Esophagus squamous epithelium (tissue), 5 donors: ENCODE measurements around the gene PLXNB3. TPM values are rescaled to one million over a fixed set of nuclear protein-coding genes. Genes with fewer than 3 reads are reported as not detected.

ENCODE experiments used
- DNase-seq: peaks from one replicate; lab custom pipeline; 2025; lab: John Stamatoyannopoulos, UW
- H3K27ac ChIP-seq, 4 donors: fragments of 200-600 bp; sonication (generic); one replicate each; pipeline ENCODE4 v1.5.1; 2016 to 2019; ENCODE audit warnings: mild to moderate bottlenecking in 1 of 4
- H3K27me3 ChIP-seq, 4 donors: fragments of 200-600 bp; sonication (generic); 1 replicate in 3 of 4; 2 replicates in 1 of 4; pipeline versions ENCODE4 v1.5.1 to v1.6.0; 2017 to 2021; ENCODE audit warnings: antibody characterized with exemption in 1 of 4
- H3K36me3 ChIP-seq, 3 donors: fragments of 200-600 bp; sonication (generic); one replicate each; pipeline ENCODE4 v1.5.1; 2016 to 2019
- H3K4me1 ChIP-seq, 3 donors: fragments of 200-600 bp; sonication (generic); one replicate each; pipeline ENCODE4 v1.5.1; 2017 to 2019
- H3K4me3 ChIP-seq, 4 donors: fragments of 200-600 bp; sonication (generic); 1 replicate in 3 of 4; 2 replicates in 1 of 4; pipeline ENCODE4 v1.5.1; 2016 to 2019; ENCODE audit warnings: mild to moderate bottlenecking in 2 of 4, moderate library complexity in 1 of 4
- H3K9me3 ChIP-seq, 3 donors: fragments of 200-600 bp; sonication (generic); one replicate each; pipeline ENCODE4 v1.5.1; 2016 to 2019
- CTCF ChIP-seq, 6 experiments: fragments of 450-650 bp in 4 of 6; fragments of 200-600 bp in 2 of 6; sonication (generic) in 2 of 6; IDR thresholded peaks; one replicate each; pipeline ENCODE4 v1.5.1; 2016 to 2019; ENCODE audit warnings: antibody characterized with exemption in 6 of 6, mild to moderate bottlenecking in 4 of 6, moderate library complexity in 4 of 6
- POLR2A ChIP-seq, 4 donors: fragments of 450-650 bp; IDR thresholded peaks; one replicate each; pipeline ENCODE4 v1.6.1; 2017; ENCODE audit warnings: antibody characterized with exemption in 4 of 4, mild to moderate bottlenecking in 4 of 4, moderate library complexity in 3 of 4
- WGBS, 2 donors: methylation state at CpG; one replicate each; pipeline ENCODE4 v1.1.5; 2018; 5-methylcytosine and 5-hydroxymethylcytosine counted together
- intact Hi-C: fragments of 100-400 bp; cut with DNase I; formaldehyde crosslinking; loops from one replicate; pipeline ENCODE4 v1.15.0; 2022
- total RNA-seq, 4 donors: library from RNA; depleted of rRNA; stranded (reverse); fragments of >200 nt; gene quantifications; one replicate each; pipeline ENCODE4 v1.1.0, GENCODE V29; 2016
- donor health status: DM: yes; HTN: yes; CAD: no.

Gene PLXNB3
- total RNA-seq, 4 donors from 2014 or later: 3.2 to 13.4 (median 6.9) TPM

DNA sequence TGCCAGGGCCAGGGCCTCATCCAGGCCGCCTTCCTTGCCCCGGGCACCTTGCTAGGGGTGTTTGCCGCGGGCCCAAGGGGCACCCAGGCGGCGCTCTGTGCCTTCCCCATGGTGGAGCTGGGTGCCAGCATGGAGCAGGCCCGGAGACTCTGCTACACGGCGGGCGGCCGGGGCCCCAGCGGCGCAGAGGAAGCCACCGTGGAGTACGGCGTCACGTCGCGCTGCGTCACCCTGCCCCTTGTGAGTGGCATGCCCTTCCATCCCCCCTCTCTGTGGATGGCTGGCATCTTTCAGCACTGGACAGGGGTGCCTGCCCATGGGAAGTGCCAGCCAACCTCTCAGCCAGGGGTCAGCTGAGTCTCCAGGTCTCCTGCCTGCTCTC, 3.6 kb downstream of the PLXNB3 start:
- Histone ChIP-seq H3K36me3 (peaks cover 0 to 5% (median 0%) of the 10 kb centered on the region in 3 donors), H3K27ac (no peak overlapping the region), H3K4me3 (no peak overlapping the region), H3K4me1 (peaks cover 0 to 34% (median 20%) of the 10 kb centered on the region in 3 donors), H3K9me3 (no peaks in the 10 kb centered on the region), H3K27me3 (no peaks in the 10 kb centered on the region)
- TF ChIP-seq CTCF (IDR thresholded peaks at IDR 0.05): no peak
- TF ChIP-seq POLR2A (IDR thresholded peaks at IDR 0.05): no peak
- DNase-seq: no peak
- intact Hi-C loops: loop anchor here (5.0 kb wide), 1 partner anchor 180 kb away; no protein-coding TSS in a partner anchor
- WGBS, 2 donors: no CpG with 5 or more reads among the region's 20 CpGs

- H3K27me3 ChIP-seq: no peaks in the 10 kb centered on the region
- WGBS, 2 donors: 83 to 85% methylated on average over 2 to 4 of the region's 22 CpGs
Measured at GRCh38 chrX:153768311-153769157, 4.5 kb downstream of the PLXNB3 start.

DNA sequence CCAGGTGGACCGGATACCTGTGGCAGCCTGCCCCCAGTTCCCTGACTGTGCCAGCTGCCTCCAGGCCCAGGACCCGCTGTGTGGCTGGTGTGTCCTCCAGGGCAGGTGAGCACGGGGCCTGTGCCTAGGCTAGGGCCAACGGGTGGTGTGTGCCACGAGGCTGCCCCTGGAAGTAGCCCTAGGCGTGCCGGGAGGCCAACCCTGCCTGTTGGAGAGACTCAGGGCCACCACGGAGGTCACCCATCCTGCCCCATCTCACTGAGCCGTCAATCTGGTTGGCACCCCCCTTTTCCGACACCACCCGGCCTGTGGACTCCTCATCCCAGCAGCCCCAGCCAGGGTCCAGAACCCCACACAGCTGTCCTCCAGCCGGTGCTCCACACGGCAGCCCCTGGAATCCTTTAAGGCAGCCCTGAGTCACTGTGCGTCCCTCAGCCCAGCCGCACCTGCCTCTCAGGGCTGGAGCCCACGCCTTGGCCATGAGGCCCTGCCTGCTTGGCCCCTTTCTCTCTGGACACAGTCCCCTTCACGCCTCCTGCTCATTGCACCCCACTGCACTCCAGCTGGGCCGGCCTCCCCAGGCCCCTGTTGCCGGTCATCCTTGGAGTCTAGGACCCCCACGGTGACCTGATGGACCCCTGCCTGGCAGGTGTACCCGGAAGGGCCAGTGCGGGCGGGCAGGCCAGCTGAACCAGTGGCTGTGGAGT, 5.3 kb downstream of the PLXNB3 start:
- H3K36me3 ChIP-seq: peaks cover 0 to 5% (median 0%) of the 10 kb centered on the region in 3 donors
- H3K27me3 ChIP-seq: no peaks in the 10 kb centered on the region
- no peak overlapping the region for H3K4me3 ChIP-seq
- peaks cover 0 to 29% (median 19%) of the 10 kb centered on the region in 3 donors for H3K4me1 ChIP-seq
- H3K9me3 ChIP-seq: no peaks in the 10 kb centered on the region
- TF ChIP-seq CTCF (IDR thresholded peaks at IDR 0.05): no peak
- no peak for TF ChIP-seq POLR2A (IDR thresholded peaks at IDR 0.05)
- no peak overlapping the region for H3K27ac ChIP-seq
- no peak for DNase-seq
- 90% methylated on average over 4 of the region's 23 CpGs; no CpG with 5 or more reads in 1 of the 2 donors for WGBS, 2 donors
- intact Hi-C loops: loop anchor here (5.0 kb wide), 1 partner anchor 178 kb away; no protein-coding TSS in a partner anchor

More at GRCh38 chrX:153768311-153769157, 4.5 kb downstream of the PLXNB3 start:
- no peaks in the 10 kb centered on the region for H3K9me3 ChIP-seq
- H3K4me3 ChIP-seq: no peak overlapping the region
- no peak overlapping the region for H3K27ac ChIP-seq
- TF ChIP-seq POLR2A (IDR thresholded peaks at IDR 0.05) (no peak), CTCF (IDR thresholded peaks at IDR 0.05) (no peak)
- intact Hi-C loops: loop anchor here (5.0 kb wide), 1 partner anchor 179 kb away; no protein-coding TSS in a partner anchor
- H3K4me1 ChIP-seq: peaks cover 0 to 34% (median 20%) of the 10 kb centered on the region in 3 donors
- H3K36me3 ChIP-seq: peaks cover 0 to 5% (median 0%) of the 10 kb centered on the region in 3 donors
- no peak for DNase-seq

DNA sequence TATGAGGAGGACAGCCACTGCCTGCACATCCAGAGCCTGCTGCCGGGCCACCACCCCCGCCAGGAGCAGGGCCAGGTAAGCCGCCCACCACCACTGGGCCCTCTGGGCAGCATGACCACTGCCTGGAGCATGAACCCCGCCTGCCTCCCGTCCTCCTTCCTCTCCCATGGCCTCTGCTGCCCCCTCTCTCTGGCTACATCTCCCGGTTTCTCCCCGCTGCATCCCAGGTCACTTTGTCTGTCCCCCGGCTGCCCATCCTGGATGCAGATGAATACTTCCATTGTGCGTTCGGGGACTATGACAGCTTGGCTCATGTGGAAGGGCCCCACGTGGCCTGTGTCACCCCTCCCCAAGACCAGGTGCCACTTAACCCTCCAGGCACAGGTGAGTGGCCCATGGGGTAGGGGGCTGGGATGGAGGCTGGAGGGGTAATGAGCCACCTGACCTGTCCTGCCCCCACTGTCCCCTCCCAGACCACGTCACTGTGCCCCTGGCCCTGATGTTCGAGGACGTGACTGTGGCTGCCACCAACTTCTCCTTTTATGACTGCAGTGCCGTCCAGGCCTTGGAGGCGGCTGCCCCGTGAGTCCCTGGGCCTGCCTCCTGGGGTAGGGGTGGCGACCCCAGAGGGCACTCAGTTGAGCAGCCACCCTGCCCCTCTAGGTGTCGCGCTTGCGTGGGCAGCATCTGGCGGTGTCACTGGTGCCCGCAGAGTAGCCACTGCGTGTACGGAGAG, 6.0 kb downstream of the PLXNB3 start:
- no peaks in the 10 kb centered on the region for H3K9me3 ChIP-seq
- H3K36me3 ChIP-seq: peaks cover 0 to 8% (median 0%) of the 10 kb centered on the region in 3 donors
- TF ChIP-seq CTCF (IDR thresholded peaks at IDR 0.05) (no peak), POLR2A (IDR thresholded peaks at IDR 0.05) (no peak)
- 68% methylated on average over 5 of the region's 25 CpGs; no CpG with 5 or more reads in 1 of the 2 donors for WGBS, 2 donors
- no peak overlapping the region for H3K27ac ChIP-seq
- DNase-seq: no peak
- no peak overlapping the region for H3K4me3 ChIP-seq
- intact Hi-C loops: loop anchor here (5.0 kb wide), 1 partner anchor 177 kb away; no protein-coding TSS in a partner anchor
- H3K4me1 ChIP-seq: peaks cover 0 to 22% (median 12%) of the 10 kb centered on the region in 3 donors
- H3K27me3 ChIP-seq: no peaks in the 10 kb centered on the region
